Endothelial cell of umbilical vein (primary cell): Measurements from ENCODE around the gene PRKAA1. TPM values are rescaled to one million over a fixed set of nuclear protein-coding genes. Genes with fewer than 3 reads are reported as not detected.

Source experiments
- BruUV-seq: library from RNA; stranded (reverse); fragments of 400-500 nt; replicated peaks from 2 replicates; lab custom pipeline; 2021; lab: Mats Ljungman, UMichigan
- CTCF ChIA-PET: fragments of 300-600, 350-600 bp; sonication (Branson Sonifier 250); formaldehyde crosslinking; loops from one replicate; lab custom pipeline; 2021; ENCODE audit warnings: antibody characterized with exemption, inconsistent platforms; lab: Charles Lee
- POLR2A ChIA-PET: fragments of 300-600, 350-600 bp; sonication (Branson Sonifier 250); formaldehyde crosslinking; loops from one replicate; lab custom pipeline; 2021; ENCODE audit warnings: antibody characterized with exemption, inconsistent platforms; lab: Charles Lee
- DNase-seq: peaks from one replicate; pipeline ENCODE4 v3.0.0-alpha.2; 2011; ENCODE audit warnings: low read depth, low spot score
- FAIRE-seq: peaks from 2 replicates; lab custom pipeline; 2011; peaks lifted over from hg19 to GRCh38; lab: Jason Lieb, UNC
- H2AFZ ChIP-seq: 2 replicates; pipeline ENCODE4 v1.6.0; 2012; ENCODE audit warnings: low read depth, low read length, control low read depth, inconsistent platforms
- H3K27ac ChIP-seq: 2 replicates; pipeline ENCODE4 v1.5.1; 2011; ENCODE audit warnings: low read depth, mild to moderate bottlenecking, control low read depth, low read length, moderate library complexity; ENCODE audit not compliant: insufficient read depth
- H3K27me3 ChIP-seq, 2 experiments: 2 replicates each; pipeline versions ENCODE4 v1.6.0 to v1.6.1; 2011; ENCODE audit warnings: low read length in 2 of 2, mixed read lengths in 1 of 2; ENCODE audit not compliant: control insufficient read depth in 2 of 2, insufficient read depth in 2 of 2
- H3K36me3 ChIP-seq, 2 experiments: 2 replicates in 1 of 2; 3 replicates in 1 of 2; pipeline ENCODE4 v1.5.1; 2011; ENCODE audit warnings: low read length in 2 of 2, mild to moderate bottlenecking in 1 of 2, moderate library complexity in 1 of 2; ENCODE audit not compliant: control insufficient read depth in 2 of 2, insufficient read depth in 2 of 2; ENCODE audit errors: extremely low read depth in 1 of 2
- H3K4me1 ChIP-seq: 3 replicates; pipeline ENCODE4 v1.5.1; 2011; ENCODE audit warnings: mild to moderate bottlenecking, low read length; ENCODE audit not compliant: control insufficient read depth, insufficient read depth; ENCODE audit errors: extremely low read depth
- H3K4me2 ChIP-seq: 2 replicates; pipeline ENCODE4 v1.6.1; 2011; ENCODE audit warnings: low read length, control low read depth, mixed read lengths; ENCODE audit not compliant: insufficient read depth
- H3K4me3 ChIP-seq, 3 experiments: fragments of 200-600 bp in 1 of 3; sonication (generic), shearing (Covaris generic) in 1 of 3; replicated peaks in 1 of 3; 2 replicates each; pipeline ENCODE4 v1.5.1; 2011 to 2016; ENCODE audit warnings: control low read depth in 3 of 3, low read length in 3 of 3, mild to moderate bottlenecking in 2 of 3, inconsistent platforms in 1 of 3, low read depth in 1 of 3, moderate library complexity in 1 of 3; ENCODE audit not compliant: insufficient read depth in 1 of 3
- H3K79me2 ChIP-seq: 2 replicates; pipeline ENCODE4 v1.6.0; 2012; ENCODE audit warnings: low read length, inconsistent platforms; ENCODE audit not compliant: control insufficient read depth, insufficient read depth
- H3K9ac ChIP-seq: replicated peaks from 2 replicates; pipeline ENCODE3; 2011; ENCODE audit warnings: low read length, control low read depth; ENCODE audit not compliant: insufficient read depth; ENCODE audit errors: extremely low read depth
- H3K9me1 ChIP-seq: replicated peaks from 3 replicates; pipeline ENCODE4 v1.6.0; 2011; ENCODE audit warnings: mild to moderate bottlenecking, low read length; ENCODE audit not compliant: control insufficient read depth, insufficient read depth; ENCODE audit errors: extremely low read depth
- H3K9me3 ChIP-seq: replicated peaks from 2 replicates; pipeline ENCODE4 v1.5.1; 2012; ENCODE audit warnings: low read length, inconsistent platforms; ENCODE audit not compliant: control insufficient read depth, insufficient read depth
- H4K20me1 ChIP-seq: replicated peaks from 2 replicates; pipeline ENCODE3; 2011; ENCODE audit warnings: mild to moderate bottlenecking, low read length; ENCODE audit not compliant: control insufficient read depth, insufficient read depth; ENCODE audit errors: extremely low read depth
- EZH2 ChIP-seq: IDR thresholded peaks from 2 replicates; pipeline ENCODE4 v1.6.1; 2012; ENCODE audit warnings: borderline replicate concordance, low read depth, mild to moderate bottlenecking, moderate library complexity, low read length, inconsistent platforms; ENCODE audit not compliant: severe bottlenecking
- GATA2 ChIP-seq: IDR thresholded peaks from 2 replicates; pipeline ENCODE4 v1.7.0; 2011; ENCODE audit warnings: low read depth, mild to moderate bottlenecking, moderate library complexity, mixed read lengths, low read length; ENCODE audit not compliant: insufficient read length, insufficient read depth
- MYC ChIP-seq: IDR thresholded peaks from one replicate; pipeline ENCODE4 v1.6.1; 2011; ENCODE audit warnings: mild to moderate bottlenecking, low read depth, low read length
- POLR2AphosphoS5 ChIP-seq: IDR thresholded peaks from 2 replicates; pipeline ENCODE4 v1.6.1; 2012; ENCODE audit warnings: low read depth, mild to moderate bottlenecking, control low read depth, low read length, moderate library complexity; ENCODE audit not compliant: insufficient read depth
- dilution Hi-C: fragments of 300-500 bp; cut with MboI; formaldehyde crosslinking; loops from one replicate; pipeline ENCODE4 v1.15.0; 2019; ENCODE audit warnings: low sequenced_read_pairs; ENCODE audit not compliant: extremely low pct_ligation_motif_present
- intact Hi-C: fragments of 100-400 bp; cut with micrococcal nuclease; formaldehyde crosslinking; loops from one replicate; pipeline ENCODE4 v1.10.0; 2022
- polyA plus RNA-seq, 4 experiments: library from polyadenylated mRNA; depleted of rRNA in 3 of 4; stranded (reverse) in 3 of 4; unstranded in 1 of 4; fragments of >200 nt; gene quantifications; 2 replicates each; pipeline versions ENCODE4 v1.2.1 to v1.2.3, GENCODE V29; 2011 to 2012; ENCODE audit warnings: missing spikeins in 1 of 4
- total RNA-seq: library from RNA; stranded (reverse); gene quantifications from 2 replicates; pipeline ENCODE4 v1.2.3, GENCODE V29; 2021
- TF ChIP-seq, protein P1 (sequence below), 2 donors: IDR thresholded peaks; 1 replicate in 1 of 2; 2 replicates in 1 of 2; pipeline ENCODE4 v1.5.1; 2011; ENCODE audit warnings: low read length in 2 of 2, mild to moderate bottlenecking in 2 of 2, moderate library complexity in 2 of 2, control low read depth in 1 of 2, inconsistent platforms in 1 of 2, low read depth in 1 of 2; ENCODE audit not compliant: insufficient read depth in 1 of 2; ENCODE audit errors: extremely low read depth in 1 of 2

The PRKAA1 gene
- total and polyA plus RNA-seq, 2 donors (not counting 3 experiments of a cell fraction or from before 2014, with no cell fraction given), result 37.0 to 83.5 TPM

DNA sequence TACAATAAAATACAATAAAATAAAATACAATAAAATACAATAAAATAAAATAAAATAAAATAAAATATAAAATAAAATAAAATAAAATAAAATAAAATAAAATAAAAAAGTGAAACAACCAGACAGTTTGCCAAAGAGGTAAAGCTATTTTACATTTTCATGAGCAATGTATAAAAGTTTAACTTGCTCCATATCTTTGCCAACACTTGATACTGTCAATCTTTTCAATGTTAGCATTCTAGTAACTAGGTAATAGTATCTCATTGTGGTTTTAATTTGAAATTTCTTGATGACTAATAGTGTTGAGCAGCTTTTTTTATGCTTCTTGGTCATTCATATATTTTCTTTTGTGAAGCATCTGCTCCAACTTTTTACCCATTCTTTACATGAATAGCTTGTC lies 59.7 kb downstream of the PRKAA1 start:
- Histone ChIP-seq H4K20me1 (no peaks in the 10 kb centered on the region), H3K4me1 (peaks cover 29% of the 10 kb centered on the region), H3K36me3 (peaks cover 3 to 6% of the 10 kb centered on the region in 2 experiments), H2AFZ (no peak overlapping the region), H3K9me1 (no peaks in the 10 kb centered on the region), H3K4me3 (no peak overlapping the region), H3K9me3 (no peaks in the 10 kb centered on the region), H3K79me2 (peaks cover 6% of the 10 kb centered on the region), H3K27ac (no peak overlapping the region), H3K9ac (no peak overlapping the region), H3K4me2 (no peak overlapping the region), H3K27me3 (no peaks in the 10 kb centered on the region)
- ChIA-PET POLR2A (interaction anchor here (0.6 kb wide), 1 partner anchor 13 kb away, joined by 3 read pairs; no protein-coding TSS in a partner anchor), CTCF (interaction anchor here (0.7 to 1.9 kb wide), 5 partner anchors 17 to 1160 kb away, joined by 3 to 6 read pairs (median 4); no protein-coding TSS in a partner anchor)
- FAIRE-seq, result no peak
- TF ChIP-seq GATA2 (no peak), POLR2AphosphoS5 (no peak), MYC (no peak), EZH2 (no peak)
- TF ChIP-seq, protein P1, sequence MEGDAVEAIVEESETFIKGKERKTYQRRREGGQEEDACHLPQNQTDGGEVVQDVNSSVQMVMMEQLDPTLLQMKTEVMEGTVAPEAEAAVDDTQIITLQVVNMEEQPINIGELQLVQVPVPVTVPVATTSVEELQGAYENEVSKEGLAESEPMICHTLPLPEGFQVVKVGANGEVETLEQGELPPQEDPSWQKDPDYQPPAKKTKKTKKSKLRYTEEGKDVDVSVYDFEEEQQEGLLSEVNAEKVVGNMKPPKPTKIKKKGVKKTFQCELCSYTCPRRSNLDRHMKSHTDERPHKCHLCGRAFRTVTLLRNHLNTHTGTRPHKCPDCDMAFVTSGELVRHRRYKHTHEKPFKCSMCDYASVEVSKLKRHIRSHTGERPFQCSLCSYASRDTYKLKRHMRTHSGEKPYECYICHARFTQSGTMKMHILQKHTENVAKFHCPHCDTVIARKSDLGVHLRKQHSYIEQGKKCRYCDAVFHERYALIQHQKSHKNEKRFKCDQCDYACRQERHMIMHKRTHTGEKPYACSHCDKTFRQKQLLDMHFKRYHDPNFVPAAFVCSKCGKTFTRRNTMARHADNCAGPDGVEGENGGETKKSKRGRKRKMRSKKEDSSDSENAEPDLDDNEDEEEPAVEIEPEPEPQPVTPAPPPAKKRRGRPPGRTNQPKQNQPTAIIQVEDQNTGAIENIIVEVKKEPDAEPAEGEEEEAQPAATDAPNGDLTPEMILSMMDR (IDR thresholded peaks at IDR 0.05; ENCODE audit: extremely low read depth in 1 of 2, insufficient read depth in 1 of 2, low read depth in 1 of 2, low read length in 2 of 2), result no peak
- intact Hi-C loops (loop anchor here (5.0 kb wide), 2 partner anchors 566 to 1136 kb away; no protein-coding TSS in a partner anchor), dilution Hi-C loops (no loop called here)
- DNase-seq, result no peak
- BruUV-seq, result no TSS peak
